ENCODE results near the gene TIMM10. TPM values are rescaled to one million over a fixed set of nuclear protein-coding genes. Genes with fewer than 3 reads are reported as not detected.

Gene TIMM10
- total RNA-seq, 1 donor from 2014 or later = 61.0 TPM

DNA sequence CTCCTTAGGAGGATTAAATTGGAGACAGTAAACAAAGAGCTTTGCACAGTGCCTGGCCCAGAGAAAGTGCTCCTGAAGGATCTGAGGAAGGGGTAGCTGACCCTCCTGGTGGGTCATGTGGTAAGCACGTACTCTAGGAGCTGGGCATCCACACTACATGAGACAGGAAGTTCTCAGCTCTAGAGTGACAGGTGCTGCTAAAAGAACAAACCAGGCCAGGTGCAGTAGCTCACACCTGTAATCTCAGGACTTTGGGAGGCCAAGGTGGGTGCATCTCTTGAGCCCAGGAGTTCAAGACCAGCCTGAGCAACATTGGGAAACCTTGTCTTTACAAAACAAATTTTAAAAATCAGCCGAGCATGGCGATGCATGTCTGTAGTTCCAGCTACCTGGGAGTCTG, 28.2 kb downstream of the TIMM10 start:
- H3K4me3 ChIP-seq = no peak overlapping the region
- peak overlapping the region; percentile 92 for H3K27ac ChIP-seq (replicated peaks)
- TF ChIP-seq, protein P1, sequence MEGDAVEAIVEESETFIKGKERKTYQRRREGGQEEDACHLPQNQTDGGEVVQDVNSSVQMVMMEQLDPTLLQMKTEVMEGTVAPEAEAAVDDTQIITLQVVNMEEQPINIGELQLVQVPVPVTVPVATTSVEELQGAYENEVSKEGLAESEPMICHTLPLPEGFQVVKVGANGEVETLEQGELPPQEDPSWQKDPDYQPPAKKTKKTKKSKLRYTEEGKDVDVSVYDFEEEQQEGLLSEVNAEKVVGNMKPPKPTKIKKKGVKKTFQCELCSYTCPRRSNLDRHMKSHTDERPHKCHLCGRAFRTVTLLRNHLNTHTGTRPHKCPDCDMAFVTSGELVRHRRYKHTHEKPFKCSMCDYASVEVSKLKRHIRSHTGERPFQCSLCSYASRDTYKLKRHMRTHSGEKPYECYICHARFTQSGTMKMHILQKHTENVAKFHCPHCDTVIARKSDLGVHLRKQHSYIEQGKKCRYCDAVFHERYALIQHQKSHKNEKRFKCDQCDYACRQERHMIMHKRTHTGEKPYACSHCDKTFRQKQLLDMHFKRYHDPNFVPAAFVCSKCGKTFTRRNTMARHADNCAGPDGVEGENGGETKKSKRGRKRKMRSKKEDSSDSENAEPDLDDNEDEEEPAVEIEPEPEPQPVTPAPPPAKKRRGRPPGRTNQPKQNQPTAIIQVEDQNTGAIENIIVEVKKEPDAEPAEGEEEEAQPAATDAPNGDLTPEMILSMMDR (IDR thresholded peaks at IDR 0.05; ENCODE audit: borderline replicate concordance) = no peak
- intact Hi-C loops (cut with micrococcal nuclease) = no loop called here
- H3K4me1 ChIP-seq = peaks cover 42% of the 10 kb centered on the region
- DNase-seq = no peak
- no peaks in the 10 kb centered on the region for H3K27me3 ChIP-seq (ENCODE audit: low read depth)
- H3K36me3 ChIP-seq = peaks cover 11% of the 10 kb centered on the region
- H3K9me3 ChIP-seq (replicated peaks) = no peaks in the 10 kb centered on the region

GRCh38 chr11:57501953-57502352, 28.6 kb downstream of the TIMM10 start:
- Histone ChIP-seq H3K27ac (replicated peaks) (peak overlapping the region; percentile 92), H3K27me3 (ENCODE audit: low read depth) (no peaks in the 10 kb centered on the region), H3K4me1 (peaks cover 42% of the 10 kb centered on the region), H3K36me3 (peaks cover 7% of the 10 kb centered on the region), H3K4me3 (no peak overlapping the region), H3K9me3 (replicated peaks) (no peaks in the 10 kb centered on the region)
- TF ChIP-seq, protein P1 (IDR thresholded peaks at IDR 0.05; ENCODE audit: borderline replicate concordance) = no peak
- intact Hi-C loops (cut with micrococcal nuclease) = no loop called here
- DNase-seq = no peak

GRCh38 chr11:57500926-57501325, 29.6 kb downstream of the TIMM10 start:
- Histone ChIP-seq H3K4me3 (no peak overlapping the region), H3K9me3 (replicated peaks) (no peaks in the 10 kb centered on the region), H3K4me1 (peaks cover 42% of the 10 kb centered on the region), H3K27me3 (ENCODE audit: low read depth) (no peaks in the 10 kb centered on the region), H3K27ac (replicated peaks) (peak overlapping the region; percentile 92), H3K36me3 (peaks cover 7% of the 10 kb centered on the region)
- intact Hi-C loops (cut with micrococcal nuclease) = no loop called here
- TF ChIP-seq, protein P1 (IDR thresholded peaks at IDR 0.05; ENCODE audit: borderline replicate concordance) = no peak
- DNase-seq = no peak

DNA sequence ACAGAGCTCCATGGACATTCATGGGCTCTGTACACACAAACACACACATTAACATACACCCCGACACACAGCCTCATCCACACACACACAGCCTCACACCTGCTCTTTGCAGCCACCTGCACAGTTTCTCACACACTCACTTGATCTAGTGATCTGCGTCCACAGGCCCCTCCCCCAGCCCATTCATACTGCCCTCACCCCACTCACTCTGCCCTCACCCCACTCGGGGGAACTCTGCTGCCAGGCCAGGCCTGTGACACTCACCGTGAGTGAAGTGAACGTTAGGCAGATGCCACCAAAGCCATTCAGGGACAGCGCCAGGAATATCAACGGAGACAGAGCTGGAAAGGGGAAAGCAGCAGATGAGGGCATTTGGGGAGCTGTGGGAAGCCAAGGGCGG, 30.0 kb downstream of the TIMM10 start:
- no peak for DNase-seq
- H3K9me3 ChIP-seq (replicated peaks) = no peaks in the 10 kb centered on the region
- H3K27me3 ChIP-seq (ENCODE audit: low read depth) = no peaks in the 10 kb centered on the region
- H3K4me1 ChIP-seq = peaks cover 42% of the 10 kb centered on the region
- peaks cover 11% of the 10 kb centered on the region for H3K36me3 ChIP-seq
- H3K4me3 ChIP-seq = no peak overlapping the region
- intact Hi-C loops (cut with micrococcal nuclease) = no loop called here
- TF ChIP-seq, protein P1 (IDR thresholded peaks at IDR 0.05; ENCODE audit: borderline replicate concordance) = no peak
- H3K27ac ChIP-seq (replicated peaks) = peak overlapping the region; percentile 92

DNA sequence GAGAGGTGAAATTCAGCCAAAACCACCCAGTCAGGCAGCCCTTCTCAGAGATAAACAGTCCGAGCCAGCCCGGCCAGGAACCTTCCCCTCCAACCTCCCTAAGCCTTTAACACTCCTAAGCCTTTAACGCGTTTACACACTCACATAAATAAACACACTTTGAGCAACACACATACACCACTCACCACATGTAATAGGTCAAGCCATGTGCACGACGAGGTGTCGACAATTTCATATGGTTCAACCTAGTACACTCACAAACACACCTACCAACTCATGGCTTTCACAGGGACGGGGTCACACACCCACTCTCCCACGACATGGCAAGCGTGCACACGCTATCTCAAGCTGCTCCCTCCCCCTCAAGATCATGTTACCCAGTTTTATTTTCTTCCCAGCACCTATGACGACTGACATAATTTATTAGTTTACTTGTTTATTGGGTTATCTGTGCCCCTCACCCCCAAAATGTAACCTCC, 30.5 kb downstream of the TIMM10 start:
- no peaks in the 10 kb centered on the region for H3K9me3 ChIP-seq (replicated peaks)
- peak overlapping the region; percentile 55 for H3K4me3 ChIP-seq
- H3K36me3 ChIP-seq = peaks cover 11% of the 10 kb centered on the region
- no peaks in the 10 kb centered on the region for H3K27me3 ChIP-seq (ENCODE audit: low read depth)
- H3K4me1 ChIP-seq = peaks cover 42% of the 10 kb centered on the region
- intact Hi-C loops (cut with micrococcal nuclease) = no loop called here
- H3K27ac ChIP-seq (replicated peaks) = peak overlapping the region; percentile 92
- TF ChIP-seq, protein P1 (IDR thresholded peaks at IDR 0.05; ENCODE audit: borderline replicate concordance) = no peak
- no peak for DNase-seq

All from left ventricle myocardium inferior (tissue), 1 donor.